ENCODE results near the gene SPOCD1. TPM values are rescaled to one million over a fixed set of nuclear protein-coding genes. Genes with fewer than 3 reads are reported as not detected.

The SPOCD1 gene
- 1.4 and 7.3 TPM in 2 replicates for total RNA-seq
- polyA plus RNA-seq, result 1.4 and 2.1 TPM in 2 replicates

DNA sequence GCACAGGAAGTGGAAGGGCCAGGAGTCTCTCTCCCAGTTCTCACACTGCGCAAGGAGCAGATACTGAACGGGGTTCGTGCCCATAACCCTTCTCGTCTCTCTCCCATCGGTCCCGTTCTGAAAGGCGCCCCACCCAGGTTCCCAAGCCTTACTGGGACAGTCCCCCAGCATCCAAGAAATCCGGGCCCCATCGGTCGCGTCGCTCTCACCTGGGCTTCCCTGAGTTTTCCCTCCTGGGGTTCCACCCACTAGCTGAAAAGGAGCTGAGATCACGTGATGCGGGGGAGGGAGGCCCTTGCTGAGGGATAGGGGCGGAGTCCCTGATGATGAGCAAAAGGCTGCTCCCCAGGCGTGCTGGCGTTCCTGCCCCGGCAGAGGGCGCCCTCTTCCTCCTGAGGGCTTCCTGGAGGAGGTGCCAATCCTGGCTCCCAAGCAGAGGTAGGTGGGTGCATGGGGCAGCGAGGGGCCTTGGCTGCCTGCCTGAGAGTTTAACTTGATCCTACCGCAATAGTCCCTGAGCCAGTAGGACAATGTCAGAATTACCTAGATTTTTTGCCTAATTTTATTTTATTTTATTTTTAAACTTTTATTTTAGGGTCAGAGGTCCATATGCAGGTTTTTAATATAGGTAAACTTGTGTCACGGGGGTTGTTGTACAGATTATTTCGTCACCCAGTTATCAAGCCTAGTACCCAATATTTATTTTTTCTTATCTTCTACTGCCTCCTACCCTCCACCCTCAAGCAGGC lies at the start of gene SPOCD1:
TSS of gene SPOCD1 (minus strand) at position 271 of the 749 bp plus-strand sequence. CDS start 689 bp downstream, outside the sequence.
- Histone ChIP-seq H3K27me3 (no peaks in the 10 kb centered on the region), H3K4me3 (no peak within 1 kb of the TSS), H3K27ac (no peak within 1 kb of the TSS), H3K4me1 (ENCODE audit: low read depth) (no peaks in the 10 kb centered on the region), H3K36me3 (no peaks in the 10 kb centered on the region), H3K9me3 (ENCODE audit: low read depth) (no peaks in the 10 kb centered on the region)
- peak; percentile 81 to 87 for DNase-seq (ENCODE audit: low read depth in 1 of 2, low spot score in 1 of 2)
- TF ChIP-seq CTCF (IDR thresholded peaks at IDR 0.05; ENCODE audit: low read depth, low read length), result peak; percentile 84

- peaks cover 7% of the 10 kb centered on the region for H3K4me1 ChIP-seq (ENCODE audit: low read depth)
- H3K27ac ChIP-seq, result no peak overlapping the region
- no peaks in the 10 kb centered on the region for H3K9me3 ChIP-seq (ENCODE audit: low read depth)
- TF ChIP-seq CTCF (IDR thresholded peaks at IDR 0.05; ENCODE audit: low read depth, low read length), result no peak
- no peaks in the 10 kb centered on the region for H3K27me3 ChIP-seq
- DNase-seq (ENCODE audit: low read depth in 1 of 2, low spot score in 1 of 2), result no peak
- H3K4me3 ChIP-seq, result no peak overlapping the region
- no peaks in the 10 kb centered on the region for H3K36me3 ChIP-seq
Measured at GRCh38 chr1:31862071-31862470, 46.2 kb upstream of the SPOCD1 start.

- Histone ChIP-seq H3K27ac (no peak overlapping the region), H3K9me3 (ENCODE audit: low read depth) (no peaks in the 10 kb centered on the region), H3K36me3 (no peaks in the 10 kb centered on the region), H3K27me3 (no peaks in the 10 kb centered on the region), H3K4me3 (no peak overlapping the region), H3K4me1 (ENCODE audit: low read depth) (peaks cover 3% of the 10 kb centered on the region)
- TF ChIP-seq CTCF (IDR thresholded peaks at IDR 0.05; ENCODE audit: low read depth, low read length), result no peak
- DNase-seq (ENCODE audit: low read depth in 1 of 2, low spot score in 1 of 2), result no peak
Measured at GRCh38 chr1:31861346-31861745, 45.5 kb upstream of the SPOCD1 start.

DNA sequence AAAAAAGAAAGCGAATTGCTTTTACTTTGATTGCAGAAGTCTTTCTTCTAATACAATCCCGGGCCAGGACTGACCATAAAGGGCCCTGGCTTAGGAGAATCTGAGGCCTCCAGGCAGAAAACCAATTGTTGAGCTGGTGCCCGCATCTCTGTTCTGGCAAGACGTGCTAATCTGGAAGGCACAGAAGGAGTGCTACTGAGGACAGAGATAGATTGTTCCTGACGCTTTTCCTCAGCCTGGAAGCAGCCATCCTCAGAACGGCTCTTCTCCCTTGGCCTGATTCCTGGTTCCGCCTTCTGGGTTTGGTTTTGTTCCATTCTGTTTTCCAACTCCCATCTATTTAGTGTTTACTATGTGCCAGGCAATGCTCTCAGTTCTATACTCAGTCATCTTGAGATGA lies 44.8 kb upstream of the SPOCD1 start:
- Histone ChIP-seq H3K27me3 (no peaks in the 10 kb centered on the region), H3K4me1 (ENCODE audit: low read depth) (peaks cover 3% of the 10 kb centered on the region), H3K4me3 (no peak overlapping the region), H3K9me3 (ENCODE audit: low read depth) (no peaks in the 10 kb centered on the region), H3K27ac (no peak overlapping the region), H3K36me3 (no peaks in the 10 kb centered on the region)
- TF ChIP-seq CTCF (IDR thresholded peaks at IDR 0.05; ENCODE audit: low read depth, low read length), result no peak
- DNase-seq (ENCODE audit: low read depth in 1 of 2, low spot score in 1 of 2), result no peak

DNA sequence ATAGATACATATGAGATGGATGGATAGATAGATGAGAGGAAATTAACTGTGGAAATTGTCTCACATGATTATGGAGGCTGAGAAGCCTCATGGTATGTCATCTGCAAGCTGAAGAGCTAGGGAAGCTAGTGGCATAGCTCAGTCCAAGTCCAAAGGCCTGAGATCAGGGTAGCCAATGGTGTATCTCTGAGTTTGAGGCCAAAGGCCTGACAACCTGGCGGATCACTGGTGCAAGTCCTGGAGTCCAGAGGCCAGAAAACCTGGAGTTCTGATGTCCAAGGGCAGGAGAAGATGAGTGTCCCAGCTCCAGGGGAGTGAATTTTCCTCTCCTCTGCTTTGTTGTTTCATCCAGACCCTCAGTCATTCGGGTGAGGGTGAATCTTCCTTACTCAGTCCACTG lies 43.9 kb upstream of the SPOCD1 start:
- Histone ChIP-seq H3K9me3 (ENCODE audit: low read depth) (no peaks in the 10 kb centered on the region), H3K4me3 (no peak overlapping the region), H3K27me3 (no peaks in the 10 kb centered on the region), H3K36me3 (no peaks in the 10 kb centered on the region), H3K4me1 (ENCODE audit: low read depth) (peaks cover 5% of the 10 kb centered on the region), H3K27ac (no peak overlapping the region)
- no peak for TF ChIP-seq CTCF (IDR thresholded peaks at IDR 0.05; ENCODE audit: low read depth, low read length)
- DNase-seq (ENCODE audit: low read depth in 1 of 2, low spot score in 1 of 2), result no peak
